ENCODE data around the gene PHACTR2. TPM values are rescaled to one million over a fixed set of nuclear protein-coding genes. Genes with fewer than 3 reads are reported as not detected.

The PHACTR2 gene
- total RNA-seq, 8 experiments from 2014 or later: 1.5 to 38.0 (median 10.3) TPM

DNA sequence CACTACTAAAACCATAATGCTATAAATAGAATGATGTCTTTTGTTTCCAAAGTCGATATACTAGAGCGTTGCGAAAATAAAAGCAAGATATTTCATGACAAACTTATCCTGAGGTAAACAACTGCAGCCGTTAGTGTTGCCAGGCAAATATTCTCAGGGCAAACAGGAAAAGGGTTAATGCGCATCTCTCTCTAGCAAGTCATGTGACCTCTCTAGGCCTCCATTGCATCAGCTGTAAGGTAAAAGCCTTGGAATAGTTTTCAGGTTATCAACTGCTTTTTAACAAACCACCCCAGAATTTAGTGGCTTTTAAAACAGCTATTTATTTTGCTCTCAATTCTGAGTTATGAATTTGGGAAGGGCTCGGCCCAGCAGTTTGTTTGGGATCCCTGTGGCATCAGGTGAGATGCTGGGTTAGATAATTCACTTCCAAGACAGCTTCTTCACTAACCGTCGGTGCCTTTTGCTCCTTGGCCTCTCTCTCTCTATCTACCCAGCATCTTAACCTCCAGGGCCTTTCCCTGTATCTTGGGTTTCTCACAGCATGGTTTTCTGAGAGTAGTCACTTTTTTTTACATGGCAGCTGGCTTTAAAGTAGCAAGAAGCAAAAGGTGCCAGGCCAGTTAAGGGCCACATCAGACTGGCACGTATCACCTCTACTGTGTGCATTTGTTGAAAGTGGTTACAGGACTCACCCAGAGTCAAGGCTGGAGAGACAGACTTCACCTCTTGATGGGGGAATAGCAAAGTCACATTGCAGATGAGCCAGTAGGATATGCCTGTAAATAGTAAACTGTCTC lies 126.2 kb downstream of the PHACTR2 start:
- in situ Hi-C loops (cut with MboI; ENCODE audit: low pct_unique_long_range_greater_than_20kb in 2 of 9, low sequenced_read_pairs in 9 of 9, unreplicated experiment in 9 of 9): loop anchor here in 1 of 9 experiments (25.0 kb wide), 1 partner anchor 217 kb away; no protein-coding TSS in a partner anchor
- no peak for ATAC-seq (replicated peaks in 6 of 8)
- no peak overlapping the region for H3K27ac ChIP-seq

DNA sequence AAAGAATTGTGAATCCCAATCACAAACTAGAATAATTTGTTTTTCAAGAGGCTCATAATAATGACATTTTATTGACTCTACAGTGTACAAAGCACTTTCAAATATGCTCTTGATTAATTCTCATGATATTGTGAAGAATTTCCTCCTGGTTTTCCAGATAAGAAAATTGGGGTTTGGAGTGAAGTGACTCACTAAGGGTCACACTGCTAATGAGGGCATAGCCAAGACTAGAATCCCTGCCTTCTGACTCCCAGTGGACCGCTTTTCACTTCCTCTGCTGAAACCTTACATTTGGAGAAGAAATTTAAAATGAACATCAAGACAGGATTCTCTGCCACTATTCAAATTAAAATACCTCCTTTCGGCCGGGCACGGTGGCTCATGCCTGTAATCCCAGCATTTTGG lies 127.1 kb downstream of the PHACTR2 start:
- no peak overlapping the region for H3K27ac ChIP-seq
- ATAC-seq (replicated peaks in 6 of 8): no peak
- 81 to 100% (median 100%) methylated on average over 1 to 4 of the region's 4 CpGs; no CpG with 5 or more reads in 5 of the 10 experiments for WGBS, 10 experiments
- H3K4me1 ChIP-seq (replicated peaks in 1 of 2): no peaks in the 10 kb centered on the region
- no peak overlapping the region for H3K4me3 ChIP-seq
- in situ Hi-C loops (cut with MboI; ENCODE audit: low pct_unique_long_range_greater_than_20kb in 2 of 9, low sequenced_read_pairs in 9 of 9, unreplicated experiment in 9 of 9): loop anchor here in 1 of 9 experiments (25.0 kb wide), 1 partner anchor 218 kb away; no protein-coding TSS in a partner anchor

More for the DNA sequence above, 126.2 kb downstream of the PHACTR2 start:
- Histone ChIP-seq H3K4me3 (no peak overlapping the region), H3K4me1 (replicated peaks in 1 of 2) (no peaks in the 10 kb centered on the region)
- WGBS, 10 experiments: 86 to 97% (median 90%) methylated on average over 2 to 9 of the region's 9 CpGs; no CpG with 5 or more reads in 1 of the 10 experiments

DNA sequence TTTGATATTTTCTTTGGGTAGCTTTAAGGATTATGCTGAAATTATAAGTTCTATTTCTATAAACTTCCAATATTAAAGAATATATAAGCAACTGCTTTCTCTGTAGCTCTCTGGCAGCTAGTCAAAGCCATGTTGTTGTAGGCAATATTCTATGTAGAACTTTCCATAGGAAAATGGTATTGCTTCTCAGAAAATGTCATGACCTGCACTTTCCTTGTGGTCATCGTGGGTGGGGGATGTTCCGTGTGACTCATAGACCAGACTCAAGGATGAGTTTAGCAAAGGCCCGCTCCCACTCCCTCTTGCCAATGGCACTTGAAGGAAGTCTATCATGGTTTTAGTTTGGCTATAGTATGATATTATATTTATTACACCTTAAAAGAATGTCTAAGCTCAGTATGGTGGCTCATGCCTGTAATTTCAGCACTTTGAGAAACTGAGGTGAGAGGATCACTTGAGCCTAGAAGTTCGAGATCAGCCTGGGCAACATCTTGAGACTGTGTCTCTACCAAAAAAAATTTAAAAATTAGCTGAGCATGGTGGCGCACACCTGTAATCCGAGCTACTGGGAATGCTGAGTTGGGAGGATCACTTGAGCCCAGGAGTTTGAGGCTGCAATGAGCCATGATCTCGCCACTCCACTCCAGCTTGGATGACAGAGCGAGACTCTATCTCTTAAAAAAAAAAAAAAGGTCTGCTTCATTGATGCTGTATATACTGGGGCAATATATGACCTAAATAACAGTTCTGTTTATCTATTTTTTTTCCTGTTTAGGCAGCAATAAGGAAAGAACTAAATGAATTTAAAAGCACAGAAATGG lies 128.7 kb downstream of the PHACTR2 start:
- Histone ChIP-seq H3K4me3 (no peak overlapping the region), H3K27ac (no peak overlapping the region), H3K4me1 (replicated peaks in 1 of 2) (no peaks in the 10 kb centered on the region)
- WGBS, 10 experiments: 42 to 100% (median 90%) methylated on average over 2 to 8 of the region's 8 CpGs; no CpG with 5 or more reads in 1 of the 10 experiments
- ATAC-seq (replicated peaks in 6 of 8): no peak
- in situ Hi-C loops (cut with MboI; ENCODE audit: low pct_unique_long_range_greater_than_20kb in 2 of 9, low sequenced_read_pairs in 9 of 9, unreplicated experiment in 9 of 9): loop anchor here in 1 of 9 experiments (25.0 kb wide), 1 partner anchor 219 kb away; no protein-coding TSS in a partner anchor

DNA sequence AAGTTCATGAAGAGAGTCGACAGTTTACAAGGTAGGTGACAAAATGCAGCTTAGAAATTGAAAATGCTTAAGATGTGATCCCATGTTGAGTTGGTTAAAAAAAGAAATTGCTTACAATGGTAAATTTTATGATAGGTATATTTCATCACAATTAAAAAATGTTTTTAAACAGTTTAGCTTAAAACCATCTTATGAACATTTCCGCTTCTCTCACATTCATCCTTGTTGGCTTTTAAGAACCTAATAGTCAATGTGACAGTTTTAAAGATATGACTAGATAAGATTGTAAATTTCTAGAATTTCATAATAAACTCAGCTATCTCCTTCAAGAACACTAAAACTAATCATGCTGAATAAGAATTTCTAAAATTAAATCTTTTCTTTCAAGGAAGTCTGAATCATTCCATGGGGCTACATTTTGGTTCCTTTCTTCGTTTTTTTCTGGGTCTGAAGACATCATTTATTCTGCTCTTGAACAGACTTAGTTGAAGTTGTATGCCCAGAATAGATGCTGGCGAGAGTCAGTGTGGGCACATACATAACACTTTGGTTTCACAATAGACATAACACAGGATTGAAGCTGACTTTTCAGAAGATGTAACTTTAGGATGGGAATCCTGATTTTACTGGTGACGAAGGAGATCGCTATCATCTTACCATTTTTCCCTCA lies 129.5 kb downstream of the PHACTR2 start:
- in situ Hi-C loops (cut with MboI; ENCODE audit: low pct_unique_long_range_greater_than_20kb in 2 of 9, low sequenced_read_pairs in 9 of 9, unreplicated experiment in 9 of 9): loop anchor here in 1 of 9 experiments (25.0 kb wide), 1 partner anchor 220 kb away; no protein-coding TSS in a partner anchor
- no peak for ATAC-seq (replicated peaks in 6 of 8)
- 81 to 100% (median 90%) methylated on average over 2 to 6 of the region's 6 CpGs for WGBS, 10 experiments
- no peak overlapping the region for H3K27ac ChIP-seq
- no peak overlapping the region for H3K4me3 ChIP-seq
- H3K4me1 ChIP-seq (replicated peaks in 1 of 2): no peaks in the 10 kb centered on the region

DNA sequence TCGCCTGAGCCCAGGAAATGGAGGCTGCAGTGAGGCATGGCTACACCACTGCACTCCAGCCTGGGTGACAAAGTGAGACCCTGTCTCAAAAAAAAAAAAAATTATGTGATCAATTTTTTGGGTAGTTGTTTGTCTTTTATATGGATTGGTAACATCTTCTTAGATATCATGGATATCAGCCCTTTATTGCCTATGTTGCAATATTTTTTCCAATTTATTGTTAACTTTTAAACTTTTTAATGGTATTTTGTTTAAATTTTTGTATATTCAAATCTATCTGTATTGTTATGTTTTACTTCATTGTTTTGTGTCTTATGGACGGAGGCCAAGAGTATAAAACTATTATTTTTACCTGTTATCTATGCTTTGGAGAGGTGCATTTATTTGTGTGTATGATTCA lies 133.0 kb downstream of the PHACTR2 start:
- in situ Hi-C loops (cut with MboI; ENCODE audit: low pct_unique_long_range_greater_than_20kb in 2 of 9, low sequenced_read_pairs in 9 of 9, unreplicated experiment in 9 of 9): loop anchor here in 1 of 9 experiments (25.0 kb wide), 1 partner anchor 223 kb away; no protein-coding TSS in a partner anchor
- no peak for ATAC-seq (replicated peaks in 6 of 8)
- 68 to 100% (median 100%) methylated on average over 1 to 2 of the region's 2 CpGs; no CpG with 5 or more reads in 1 of the 10 experiments for WGBS, 10 experiments
- no peak overlapping the region for H3K27ac ChIP-seq
- H3K4me1 ChIP-seq (replicated peaks in 1 of 2): no peaks in the 10 kb centered on the region
- no peak overlapping the region for H3K4me3 ChIP-seq

GRCh38 chr6:143811501-143812157 lies 133.9 kb downstream of the PHACTR2 start:
- WGBS, 10 experiments: 44 to 100% (median 92%) methylated on average over 1 to 2 of the region's 2 CpGs; no CpG with 5 or more reads in 2 of the 10 experiments
- ATAC-seq (replicated peaks in 6 of 8): no peak
- in situ Hi-C loops (cut with MboI; ENCODE audit: low pct_unique_long_range_greater_than_20kb in 2 of 9, low sequenced_read_pairs in 9 of 9, unreplicated experiment in 9 of 9): loop anchor here in 1 of 9 experiments (25.0 kb wide), 1 partner anchor 224 kb away; no protein-coding TSS in a partner anchor

DNA sequence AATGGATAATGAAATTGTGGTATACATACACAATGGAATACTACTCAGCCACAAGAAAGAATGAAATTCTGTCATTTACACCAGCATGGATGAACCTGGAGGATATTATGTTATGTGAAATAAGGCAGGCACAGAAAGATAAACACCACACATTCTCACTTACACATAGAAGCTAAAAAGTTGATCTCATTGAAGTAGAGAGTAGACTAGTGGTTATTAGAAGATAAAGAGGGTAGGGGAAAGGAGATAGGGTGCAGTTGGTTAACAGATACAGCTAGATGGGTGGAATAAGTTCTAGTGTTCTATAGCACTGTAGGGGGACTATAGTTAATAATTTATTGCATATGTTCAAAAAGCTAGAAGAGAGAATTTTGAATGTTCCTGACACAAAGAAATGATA lies 139.9 kb downstream of the PHACTR2 start:
- no peak for ATAC-seq (replicated peaks in 6 of 8)
- Histone ChIP-seq H3K4me3 (no peak overlapping the region), H3K4me1 (replicated peaks in 1 of 2) (no peaks in the 10 kb centered on the region), H3K27ac (no peak overlapping the region)
- in situ Hi-C loops (cut with MboI; ENCODE audit: low pct_unique_long_range_greater_than_20kb in 2 of 9, low sequenced_read_pairs in 9 of 9, unreplicated experiment in 9 of 9): loop anchor here in 1 of 9 experiments (25.0 kb wide), 1 partner anchor 230 kb away; no protein-coding TSS in a partner anchor

More at GRCh38 chr6:143811501-143812157, 133.9 kb downstream of the PHACTR2 start:
- no peak overlapping the region for H3K27ac ChIP-seq
- H3K4me3 ChIP-seq: no peak overlapping the region
- H3K4me1 ChIP-seq (replicated peaks in 1 of 2): no peaks in the 10 kb centered on the region

- Histone ChIP-seq H3K27ac (no peak overlapping the region), H3K4me3 (no peak overlapping the region), H3K4me1 (replicated peaks in 1 of 2) (no peaks in the 10 kb centered on the region)
- in situ Hi-C loops (cut with MboI; ENCODE audit: low pct_unique_long_range_greater_than_20kb in 2 of 9, low sequenced_read_pairs in 9 of 9, unreplicated experiment in 9 of 9): loop anchor here in 1 of 9 experiments (25.0 kb wide), 1 partner anchor 234 kb away; no protein-coding TSS in a partner anchor
- ATAC-seq (replicated peaks in 6 of 8): no peak
- 81 to 100% (median 92%) methylated on average over 1 to 6 of the region's 6 CpGs for WGBS, 10 experiments
These were observed 143.6 kb downstream of the PHACTR2 start for GRCh38 chr6:143821359-143821758.

- in situ Hi-C loops (cut with MboI; ENCODE audit: low pct_unique_long_range_greater_than_20kb in 2 of 9, low sequenced_read_pairs in 9 of 9, unreplicated experiment in 9 of 9): loop anchor here in 1 of 9 experiments (25.0 kb wide), 1 partner anchor 235 kb away; no protein-coding TSS in a partner anchor
These were observed 144.8 kb downstream of the PHACTR2 start for GRCh38 chr6:143822584-143823024.

GRCh38 chr6:143823548-143823947 lies 145.8 kb downstream of the PHACTR2 start:
- Histone ChIP-seq H3K4me3 (no peak overlapping the region), H3K27ac (no peak overlapping the region), H3K4me1 (replicated peaks in 1 of 2) (no peaks in the 10 kb centered on the region)
- no peak for ATAC-seq (replicated peaks in 6 of 8)
- WGBS, 10 experiments: 14 to 100% (median 92%) methylated on average over 1 to 6 of the region's 6 CpGs
- in situ Hi-C loops (cut with MboI; ENCODE audit: low pct_unique_long_range_greater_than_20kb in 2 of 9, low sequenced_read_pairs in 9 of 9, unreplicated experiment in 9 of 9): loop anchor here in 1 of 9 experiments (25.0 kb wide), 1 partner anchor 236 kb away; no protein-coding TSS in a partner anchor

More at GRCh38 chr6:143822584-143823024, 144.8 kb downstream of the PHACTR2 start:
- Histone ChIP-seq H3K4me3 (no peak overlapping the region), H3K27ac (no peak overlapping the region), H3K4me1 (replicated peaks in 1 of 2) (no peaks in the 10 kb centered on the region)
- ATAC-seq (replicated peaks in 6 of 8): peak in 2 of 8 experiments; percentile 48 to 50
- 0 to 100% (median 75%) methylated on average over 1 to 3 of the region's 3 CpGs for WGBS, 10 experiments

GRCh38 chr6:143828572-143828971 lies 150.8 kb downstream of the PHACTR2 start:
- Histone ChIP-seq H3K4me3 (no peak overlapping the region), H3K4me1 (replicated peaks in 1 of 2) (no peaks in the 10 kb centered on the region), H3K27ac (no peak overlapping the region)
- in situ Hi-C loops (cut with MboI; ENCODE audit: low pct_unique_long_range_greater_than_20kb in 2 of 9, low sequenced_read_pairs in 9 of 9, unreplicated experiment in 9 of 9): no loop called here
- no peak for ATAC-seq (replicated peaks in 6 of 8)

DNA sequence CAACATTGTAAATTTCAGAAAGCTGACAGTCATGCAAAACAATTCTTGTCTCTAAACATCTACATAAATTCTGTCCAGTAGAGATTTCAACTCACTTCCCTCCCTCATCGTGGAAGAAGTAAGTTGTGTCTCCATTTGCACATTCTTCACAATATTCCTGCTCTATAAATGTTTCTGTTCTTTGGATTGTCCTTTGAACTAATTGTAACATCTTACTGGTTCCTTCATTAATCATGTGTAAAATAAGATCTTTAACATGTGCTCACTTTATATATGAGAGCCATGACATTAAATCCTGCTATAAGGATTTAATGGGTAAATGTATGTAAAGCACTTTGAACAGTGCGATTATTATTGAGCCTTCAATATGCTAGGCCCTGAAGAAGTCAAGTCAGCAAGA lies 158.4 kb downstream of the PHACTR2 start:
- 13 to 100% (median 82%) methylated on average over 1 to 2 of the region's 2 CpGs for WGBS, 10 experiments
- Histone ChIP-seq H3K4me1 (replicated peaks in 1 of 2) (no peaks in the 10 kb centered on the region), H3K27ac (no peak overlapping the region), H3K4me3 (no peak overlapping the region)
- in situ Hi-C loops (cut with MboI; ENCODE audit: low pct_unique_long_range_greater_than_20kb in 2 of 9, low sequenced_read_pairs in 9 of 9, unreplicated experiment in 9 of 9): no loop called here
- ATAC-seq (replicated peaks in 6 of 8): no peak

All from motor neuron (in vitro differentiated cells).